Femur (tissue), 1 donor: ENCODE measurements around the gene ABCD2.
A peak's percentile ranks its signal among the peaks of the same experiment; 100 is the strongest.
"Not testable (repeated sequence)": the region's sequence is repeated elsewhere in the genome, so short reads cannot be mapped to it uniquely, and the experiment has no call there.

Experiments used
- DNase-seq: peaks from one replicate; pipeline ENCODE4 v3.0.0-alpha.2; 2017

Gene ABCD2

GRCh38 chr12:39619660-39620433, at the start of gene ABCD2:
TSS of gene ABCD2 (minus strand) at chr12:39619803. CDS start at chr12:39619615, 188 bp downstream.
- peak; percentile 88 for DNase-seq

GRCh38 chr12:39660101-39660500, 40.5 kb upstream of the ABCD2 start:
- no peak for DNase-seq

GRCh38 chr12:39647383-39647782, 27.8 kb upstream of the ABCD2 start:
- no peak for DNase-seq

- DNase-seq: no peak
These were observed 27.4 kb upstream of the ABCD2 start for GRCh38 chr12:39646963-39647362.

GRCh38 chr12:39643052-39643451, 23.4 kb upstream of the ABCD2 start:
- DNase-seq: no peak

GRCh38 chr12:39638840-39639239, 19.2 kb upstream of the ABCD2 start:
- DNase-seq: no peak

GRCh38 chr12:39638178-39638577, 18.6 kb upstream of the ABCD2 start:
- no peak for DNase-seq

- no peak for DNase-seq
These were observed 13.1 kb upstream of the ABCD2 start for GRCh38 chr12:39632670-39633069.

GRCh38 chr12:39628836-39629235, 9.2 kb upstream of the ABCD2 start:
- no peak for DNase-seq

GRCh38 chr12:39627914-39628313, 8.3 kb upstream of the ABCD2 start:
- no peak for DNase-seq

- DNase-seq: no peak
These were observed 6.6 kb upstream of the ABCD2 start for GRCh38 chr12:39626033-39626814.

GRCh38 chr12:39623919-39624318, 4.3 kb upstream of the ABCD2 start:
- DNase-seq: no peak

- not testable (repeated sequence) for DNase-seq
These were observed 3.6 kb upstream of the ABCD2 start for GRCh38 chr12:39623160-39623559.

GRCh38 chr12:39622306-39622705, 2.7 kb upstream of the ABCD2 start:
- DNase-seq: no peak

- no peak for DNase-seq
These were observed 2.1 kb upstream of the ABCD2 start for GRCh38 chr12:39621670-39622069.

- DNase-seq: no peak
These were observed 1.4 kb upstream of the ABCD2 start for GRCh38 chr12:39620659-39621658.

GRCh38 chr12:39619316-39619659, 315 bp downstream of the ABCD2 start:
- no peak for DNase-seq

- no peak for DNase-seq
These were observed 902 bp downstream of the ABCD2 start for GRCh38 chr12:39618701-39619100.

- DNase-seq: no peak
These were observed 1.7 kb downstream of the ABCD2 start for GRCh38 chr12:39617887-39618286.

GRCh38 chr12:39616666-39617065, 2.9 kb downstream of the ABCD2 start:
- no peak for DNase-seq

- DNase-seq: no peak
These were observed 3.4 kb downstream of the ABCD2 start for GRCh38 chr12:39616251-39616650.

- no peak for DNase-seq
These were observed 6.1 kb downstream of the ABCD2 start for GRCh38 chr12:39613525-39613924.

GRCh38 chr12:39612250-39612649, 7.4 kb downstream of the ABCD2 start:
- no peak for DNase-seq
